SK-N-SH treated with all-trans-retinoic acid at 6 μM for 48 hours (cell line): ENCODE data around the gene NOC4L.

Experiments
- ATAC-seq: fragments of 200-7000 bp; cut with Tn5 transposase; 3 replicates; pipeline ENCODE4 v1.9.1; 2020; ENCODE audit warnings: mild to moderate bottlenecking, moderate library complexity
- ARNTL ChIP-seq: fragments of 450-650 bp; formaldehyde crosslinking; IDR thresholded peaks from 2 replicates; pipeline ENCODE4 v1.5.0; 2020; ENCODE audit warnings: low read depth, mild to moderate bottlenecking, moderate library complexity, borderline replicate concordance
- BACH2 ChIP-seq: fragments of 250-450 bp; sonication (Bioruptor Pico); IDR thresholded peaks from 2 replicates; pipeline ENCODE4 v1.9.0; 2021; ENCODE audit warnings: mild to moderate bottlenecking, borderline replicate concordance
- CREB5 ChIP-seq: fragments of 250-450 bp; sonication (Bioruptor Pico); IDR thresholded peaks from 2 replicates; pipeline ENCODE4 v1.5.1; 2020; ENCODE audit warnings: low read depth, mild to moderate bottlenecking, moderate library complexity
- ESRRG ChIP-seq: fragments of 250-450 bp; sonication (Bioruptor Pico); IDR thresholded peaks from 2 replicates; pipeline ENCODE4 v1.6.1; 2021; ENCODE audit warnings: mild to moderate bottlenecking
- GLIS3 ChIP-seq: fragments of 250-450 bp; sonication (Bioruptor Pico); IDR thresholded peaks from 2 replicates; pipeline ENCODE4 v1.5.0; 2020; ENCODE audit warnings: mild to moderate bottlenecking, moderate library complexity
- ISL1 ChIP-seq: fragments of 250-450 bp; sonication (Bioruptor Pico); IDR thresholded peaks from 2 replicates; pipeline ENCODE4 v2.1.2; 2022; ENCODE audit warnings: mild to moderate bottlenecking, moderate library complexity
- OSR1 ChIP-seq: fragments of 250-450 bp; sonication (Bioruptor Pico); IDR thresholded peaks from 2 replicates; pipeline ENCODE4 v1.8.0; 2022; ENCODE audit warnings: moderate library complexity, mild to moderate bottlenecking, inconsistent platforms
- PPARA ChIP-seq: fragments of 250-450 bp; sonication (Bioruptor Pico); IDR thresholded peaks from 2 replicates; pipeline ENCODE4 v1.5.0; 2020; ENCODE audit warnings: mild to moderate bottlenecking, borderline replicate concordance
- RARB ChIP-seq: fragments of 250-450 bp; sonication (Bioruptor Pico); IDR thresholded peaks from 2 replicates; pipeline ENCODE4 v1.8.0; 2021; ENCODE audit warnings: mild to moderate bottlenecking, moderate library complexity
- SNAI2 ChIP-seq: fragments of 250-450 bp; sonication (Bioruptor Pico); IDR thresholded peaks from 2 replicates; pipeline ENCODE4 v1.5.0; 2020; ENCODE audit warnings: mild to moderate bottlenecking, moderate library complexity
- TOX ChIP-seq: fragments of 250-450 bp; sonication (Bioruptor Pico); IDR thresholded peaks from 2 replicates; pipeline ENCODE4 v1.8.0; 2021; ENCODE audit warnings: mild to moderate bottlenecking, moderate library complexity, borderline replicate concordance
- TSHZ2 ChIP-seq: fragments of 250-450 bp; sonication (Bioruptor Pico); IDR thresholded peaks from 2 replicates; pipeline ENCODE4 v1.5.0; 2020; ENCODE audit warnings: mild to moderate bottlenecking, moderate library complexity
- ZC3H10 ChIP-seq: fragments of 250-450 bp; sonication (Bioruptor Pico); IDR thresholded peaks from 2 replicates; pipeline ENCODE4 v1.5.1; 2021; ENCODE audit warnings: mild to moderate bottlenecking, moderate library complexity
- ZFP3 ChIP-seq: fragments of 250-450 bp; sonication (Bioruptor Pico); IDR thresholded peaks from 2 replicates; pipeline ENCODE4 v1.5.0; 2020; ENCODE audit warnings: mild to moderate bottlenecking, moderate library complexity
- ZNF565 ChIP-seq: fragments of 450-650 bp; formaldehyde crosslinking; conservative IDR thresholded peaks from 2 replicates; pipeline ENCODE4 v1.5.0; 2020; ENCODE audit warnings: low read depth, mild to moderate bottlenecking, moderate library complexity
- ZNF8 ChIP-seq: fragments of 450-650 bp; formaldehyde crosslinking; IDR thresholded peaks from 2 replicates; pipeline ENCODE4 v1.5.0; 2020; ENCODE audit warnings: mild to moderate bottlenecking, moderate library complexity
- TF ChIP-seq, protein P1 (sequence below): fragments of 250-450 bp; sonication (Bioruptor Pico); IDR thresholded peaks from 2 replicates; pipeline ENCODE4 v1.8.0; 2021; ENCODE audit warnings: low read depth, mild to moderate bottlenecking, moderate library complexity, borderline replicate concordance
- TF ChIP-seq, protein P2 (sequence below): fragments of 250-450 bp; sonication (Bioruptor Pico); IDR thresholded peaks from 2 replicates; pipeline ENCODE4 v1.8.0; 2020; ENCODE audit warnings: mild to moderate bottlenecking, moderate library complexity, borderline replicate concordance
- TF ChIP-seq, protein P3 (sequence below): fragments of 250-450 bp; sonication (Bioruptor Pico); IDR thresholded peaks from 2 replicates; pipeline ENCODE4 v1.5.1; 2021; ENCODE audit warnings: mild to moderate bottlenecking, moderate library complexity

NOC4L gene

GRCh38 chr12:132176385-132176919 lies 32.2 kb downstream of the NOC4L start:
- no peak for ATAC-seq
- TF ChIP-seq, protein P1, sequence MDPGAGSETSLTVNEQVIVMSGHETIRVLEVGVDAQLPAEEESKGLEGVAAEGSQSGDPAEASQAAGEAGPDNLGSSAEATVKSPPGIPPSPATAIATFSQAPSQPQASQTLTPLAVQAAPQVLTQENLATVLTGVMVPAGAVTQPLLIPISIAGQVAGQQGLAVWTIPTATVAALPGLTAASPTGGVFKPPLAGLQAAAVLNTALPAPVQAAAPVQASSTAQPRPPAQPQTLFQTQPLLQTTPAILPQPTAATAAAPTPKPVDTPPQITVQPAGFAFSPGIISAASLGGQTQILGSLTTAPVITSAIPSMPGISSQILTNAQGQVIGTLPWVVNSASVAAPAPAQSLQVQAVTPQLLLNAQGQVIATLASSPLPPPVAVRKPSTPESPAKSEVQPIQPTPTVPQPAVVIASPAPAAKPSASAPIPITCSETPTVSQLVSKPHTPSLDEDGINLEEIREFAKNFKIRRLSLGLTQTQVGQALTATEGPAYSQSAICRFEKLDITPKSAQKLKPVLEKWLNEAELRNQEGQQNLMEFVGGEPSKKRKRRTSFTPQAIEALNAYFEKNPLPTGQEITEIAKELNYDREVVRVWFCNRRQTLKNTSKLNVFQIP: no peak
- TF ChIP-seq, all 23 proteins: peak for 0

DNA sequence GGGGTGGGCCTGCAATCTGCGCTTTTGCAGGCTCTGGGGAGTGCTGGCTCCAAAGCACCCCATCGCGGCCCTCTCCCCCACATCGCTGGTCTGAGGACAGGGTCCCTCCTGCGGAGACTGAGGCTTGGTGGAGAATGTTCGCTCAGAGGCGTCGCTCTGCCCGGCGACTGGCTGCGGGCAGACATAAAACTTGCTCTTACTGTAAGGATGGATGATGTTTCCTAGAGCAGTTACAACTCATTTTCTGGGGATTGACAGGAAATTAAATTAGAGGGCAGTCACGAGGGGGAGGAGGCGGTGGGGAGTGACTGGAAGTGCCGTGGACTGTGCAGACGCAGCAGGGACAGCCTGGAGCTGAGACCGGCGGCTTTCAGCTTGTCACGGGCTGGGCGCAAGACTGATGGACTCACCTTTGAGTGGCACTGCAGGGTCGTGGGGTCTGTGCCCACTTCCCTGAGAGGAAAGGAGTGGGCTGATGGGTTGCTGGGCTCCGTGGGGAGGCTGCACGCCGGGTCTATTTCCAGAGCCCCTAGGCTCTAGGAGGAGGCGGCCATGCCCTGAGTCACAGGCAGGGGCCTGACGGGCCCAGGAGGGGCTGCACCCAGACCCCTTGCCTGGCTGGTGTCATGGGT lies 32.8 kb downstream of the NOC4L start:
- peak; percentile 15 for ATAC-seq
- no peak for TF ChIP-seq ISL1 (CRISPR knock-in tag)
- TF ChIP-seq, protein P1: no peak
- TF ChIP-seq, protein P2, sequence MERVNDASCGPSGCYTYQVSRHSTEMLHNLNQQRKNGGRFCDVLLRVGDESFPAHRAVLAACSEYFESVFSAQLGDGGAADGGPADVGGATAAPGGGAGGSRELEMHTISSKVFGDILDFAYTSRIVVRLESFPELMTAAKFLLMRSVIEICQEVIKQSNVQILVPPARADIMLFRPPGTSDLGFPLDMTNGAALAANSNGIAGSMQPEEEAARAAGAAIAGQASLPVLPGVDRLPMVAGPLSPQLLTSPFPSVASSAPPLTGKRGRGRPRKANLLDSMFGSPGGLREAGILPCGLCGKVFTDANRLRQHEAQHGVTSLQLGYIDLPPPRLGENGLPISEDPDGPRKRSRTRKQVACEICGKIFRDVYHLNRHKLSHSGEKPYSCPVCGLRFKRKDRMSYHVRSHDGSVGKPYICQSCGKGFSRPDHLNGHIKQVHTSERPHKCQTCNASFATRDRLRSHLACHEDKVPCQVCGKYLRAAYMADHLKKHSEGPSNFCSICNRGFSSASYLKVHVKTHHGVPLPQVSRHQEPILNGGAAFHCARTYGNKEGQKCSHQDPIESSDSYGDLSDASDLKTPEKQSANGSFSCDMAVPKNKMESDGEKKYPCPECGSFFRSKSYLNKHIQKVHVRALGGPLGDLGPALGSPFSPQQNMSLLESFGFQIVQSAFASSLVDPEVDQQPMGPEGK (CRISPR knock-in tag): no peak
- no peak for TF ChIP-seq ESRRG (CRISPR knock-in tag)
- no peak for TF ChIP-seq ARNTL (CRISPR knock-in tag)
- TF ChIP-seq OSR1 (CRISPR knock-in tag): no peak
- no peak for TF ChIP-seq ZNF565 (CRISPR knock-in tag)
- no peak for TF ChIP-seq ZNF8
- no peak for TF ChIP-seq ZC3H10
- TF ChIP-seq GLIS3: no peak
- no peak for TF ChIP-seq RARB (CRISPR knock-in tag)
- TF ChIP-seq SNAI2 (CRISPR knock-in tag): no peak
- TF ChIP-seq BACH2 (CRISPR knock-in tag): no peak
- no peak for TF ChIP-seq TOX
- no peak for TF ChIP-seq PPARA
- TF ChIP-seq, protein P3, sequence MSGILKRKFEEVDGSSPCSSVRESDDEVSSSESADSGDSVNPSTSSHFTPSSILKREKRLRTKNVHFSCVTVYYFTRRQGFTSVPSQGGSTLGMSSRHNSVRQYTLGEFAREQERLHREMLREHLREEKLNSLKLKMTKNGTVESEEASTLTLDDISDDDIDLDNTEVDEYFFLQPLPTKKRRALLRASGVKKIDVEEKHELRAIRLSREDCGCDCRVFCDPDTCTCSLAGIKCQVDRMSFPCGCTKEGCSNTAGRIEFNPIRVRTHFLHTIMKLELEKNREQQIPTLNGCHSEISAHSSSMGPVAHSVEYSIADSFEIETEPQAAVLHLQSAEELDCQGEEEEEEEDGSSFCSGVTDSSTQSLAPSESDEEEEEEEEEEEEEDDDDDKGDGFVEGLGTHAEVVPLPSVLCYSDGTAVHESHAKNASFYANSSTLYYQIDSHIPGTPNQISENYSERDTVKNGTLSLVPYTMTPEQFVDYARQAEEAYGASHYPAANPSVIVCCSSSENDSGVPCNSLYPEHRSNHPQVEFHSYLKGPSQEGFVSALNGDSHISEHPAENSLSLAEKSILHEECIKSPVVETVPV (CRISPR knock-in tag): no peak
- TF ChIP-seq TSHZ2: no peak
- no peak for TF ChIP-seq ZFP3 (CRISPR knock-in tag)

DNA sequence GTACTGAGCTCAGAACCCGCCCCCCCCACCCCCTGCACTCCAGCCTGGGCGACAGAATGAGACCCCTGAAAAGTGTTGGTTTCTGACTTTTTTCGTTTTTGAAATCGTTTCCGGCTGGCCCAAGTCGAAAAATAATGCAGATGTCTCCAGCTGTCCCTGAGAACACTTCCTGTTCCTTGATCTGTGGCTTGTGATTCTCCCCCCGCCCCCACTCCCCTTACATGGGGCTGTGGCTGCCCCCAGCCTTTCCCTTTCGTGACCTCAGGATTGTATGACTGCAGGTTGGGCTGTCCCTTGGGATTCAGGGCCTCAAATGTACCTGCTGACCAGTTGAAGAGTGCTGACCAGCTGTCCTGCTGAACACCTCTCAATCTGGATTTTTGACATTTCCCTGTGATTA lies 34.1 kb downstream of the NOC4L start:
- ATAC-seq: no peak
- TF ChIP-seq ZNF8 (no peak), ISL1 (CRISPR knock-in tag) (no peak), CREB5 (CRISPR knock-in tag) (no peak), ZFP3 (CRISPR knock-in tag) (no peak), TOX (no peak)
